NCI-H2081 (cell line): Measurements from ENCODE around the gene ATR.
A peak's percentile ranks its signal among the peaks of the same experiment; 100 is the strongest.
"Not testable (repeated sequence)": the region's sequence is repeated elsewhere in the genome, so short reads cannot be mapped to it uniquely, and the experiment has no call there.

ENCODE experiments used
- DNase-seq, 2 experiments: peaks; one replicate each; lab custom pipeline; 2025; lab: John Stamatoyannopoulos, UW

The ATR gene

GRCh38 chr3:142578329-142579223, at the start of gene ATR:
Gene ATR (minus strand): TSS chr3:142578733. CDS start chr3:142578704, 29 bp downstream.
- peak; percentile 99 for DNase-seq

- DNase-seq, result no peak
Observed at GRCh38 chr3:142626971-142627370, 48.4 kb upstream of the ATR start.

- DNase-seq, result no peak
Observed at GRCh38 chr3:142625153-142625440, 46.6 kb upstream of the ATR start.

- no peak for DNase-seq
Observed at GRCh38 chr3:142624341-142625152, 46.0 kb upstream of the ATR start.

- no peak for DNase-seq
Observed at GRCh38 chr3:142623194-142623593, 44.7 kb upstream of the ATR start.

GRCh38 chr3:142622405-142622804, 43.9 kb upstream of the ATR start:
- DNase-seq, result no peak

- DNase-seq, result peak; percentile 75 to 94
Observed at GRCh38 chr3:142618917-142619461, 40.5 kb upstream of the ATR start.

GRCh38 chr3:142615171-142615570, 36.6 kb upstream of the ATR start:
- DNase-seq, result no peak

- peak; percentile 29 to 62 for DNase-seq
Observed at GRCh38 chr3:142614059-142614626, 35.6 kb upstream of the ATR start.

- no peak for DNase-seq
Observed at GRCh38 chr3:142613491-142613890, 35.0 kb upstream of the ATR start.

- DNase-seq, result no peak
Observed at GRCh38 chr3:142611206-142611605, 32.7 kb upstream of the ATR start.

- no peak for DNase-seq
Observed at GRCh38 chr3:142609136-142609535, 30.6 kb upstream of the ATR start.

- DNase-seq, result no peak
Observed at GRCh38 chr3:142608631-142609030, 30.1 kb upstream of the ATR start.

GRCh38 chr3:142604940-142605339, 26.4 kb upstream of the ATR start:
- no peak for DNase-seq

GRCh38 chr3:142603386-142603705, 24.8 kb upstream of the ATR start:
- not testable (repeated sequence) for DNase-seq

- DNase-seq, result no peak
Observed at GRCh38 chr3:142602619-142603385, 24.3 kb upstream of the ATR start.

GRCh38 chr3:142601713-142602112, 23.2 kb upstream of the ATR start:
- DNase-seq, result no peak

GRCh38 chr3:142597906-142598305, 19.4 kb upstream of the ATR start:
- peak in 1 of 2 experiments; percentile 50 for DNase-seq

GRCh38 chr3:142596726-142597088, 18.2 kb upstream of the ATR start:
- DNase-seq, result no peak

- peak; percentile 97 for DNase-seq
Observed at GRCh38 chr3:142595951-142596725, 17.6 kb upstream of the ATR start, which contains the start of gene PLS1. Gene PLS1 (plus strand): TSS chr3:142596393. CDS start chr3:142664238, 67,845 bp downstream.

GRCh38 chr3:142595581-142595950, 17.0 kb upstream of the ATR start:
- peak in 1 of 2 experiments; percentile 52 for DNase-seq
